HG03097 (cell line): ENCODE measurements around the gene NUDT21.

Source experiments
- ATAC-seq: cut with Tn5 transposase; IDR thresholded peaks from one replicate; pipeline ENCODE4 v1.9.1; 2021; ENCODE audit not compliant: unreplicated experiment, low FRiP score

NUDT21 gene

GRCh38 chr16:56463153-56463552 is 12.0 kb upstream of the NUDT21 start:
- no peak for ATAC-seq

GRCh38 chr16:56462064-56462796 is 11.1 kb upstream of the NUDT21 start:
- ATAC-seq, result no peak

- no peak for ATAC-seq
These were observed 9.0 kb upstream of the NUDT21 start for GRCh38 chr16:56460101-56460500.

- ATAC-seq, result no peak
These were observed 6.9 kb upstream of the NUDT21 start for GRCh38 chr16:56457927-56458470.

GRCh38 chr16:56451753-56452689 is 889 bp upstream of the NUDT21 start:
- peak; percentile 32 for ATAC-seq

GRCh38 chr16:56450275-56450985 is 702 bp downstream of the NUDT21 start:
- ATAC-seq, result peak; percentile 19

- no peak for ATAC-seq
These were observed 3.1 kb downstream of the NUDT21 start for GRCh38 chr16:56448005-56448404.

GRCh38 chr16:56447286-56447685 is 3.8 kb downstream of the NUDT21 start:
- ATAC-seq, result no peak

- ATAC-seq, result no peak
These were observed 13.1 kb downstream of the NUDT21 start for GRCh38 chr16:56438038-56438437.

- ATAC-seq, result no peak
These were observed 14.9 kb downstream of the NUDT21 start for GRCh38 chr16:56436258-56436657.

GRCh38 chr16:56428091-56428490 is 23.0 kb downstream of the NUDT21 start:
- ATAC-seq, result no peak

- ATAC-seq, result no peak
These were observed 24.5 kb downstream of the NUDT21 start for GRCh38 chr16:56426585-56426984.

GRCh38 chr16:56425439-56425832 is 25.7 kb downstream of the NUDT21 start, which contains the start of gene AMFR:
Gene AMFR, minus strand, starts transcription at chr16:56425545. Its CDS starts 218 bp downstream, at chr16:56425327.
- ATAC-seq, result peak; percentile 76

- ATAC-seq, result peak; percentile 31
These were observed 26.2 kb downstream of the NUDT21 start for GRCh38 chr16:56424791-56425438.

- ATAC-seq, result no peak
These were observed 26.7 kb downstream of the NUDT21 start for GRCh38 chr16:56424404-56424764.

GRCh38 chr16:56423584-56424403 is 27.3 kb downstream of the NUDT21 start:
- ATAC-seq, result no peak

GRCh38 chr16:56422896-56423441 is 28.2 kb downstream of the NUDT21 start:
- no peak for ATAC-seq

- ATAC-seq, result no peak
These were observed 29.0 kb downstream of the NUDT21 start for GRCh38 chr16:56421976-56422669.
